GM12801 (cell line): ENCODE measurements around the gene PUM2.

Experiments used
- TF ChIP-seq, protein P1 (sequence below): IDR thresholded peaks from one replicate; pipeline ENCODE4 v1.5.1; 2011; ENCODE audit warnings: control low read depth; ENCODE audit not compliant: insufficient read length; ENCODE audit errors: extremely low read depth

Gene PUM2

DNA sequence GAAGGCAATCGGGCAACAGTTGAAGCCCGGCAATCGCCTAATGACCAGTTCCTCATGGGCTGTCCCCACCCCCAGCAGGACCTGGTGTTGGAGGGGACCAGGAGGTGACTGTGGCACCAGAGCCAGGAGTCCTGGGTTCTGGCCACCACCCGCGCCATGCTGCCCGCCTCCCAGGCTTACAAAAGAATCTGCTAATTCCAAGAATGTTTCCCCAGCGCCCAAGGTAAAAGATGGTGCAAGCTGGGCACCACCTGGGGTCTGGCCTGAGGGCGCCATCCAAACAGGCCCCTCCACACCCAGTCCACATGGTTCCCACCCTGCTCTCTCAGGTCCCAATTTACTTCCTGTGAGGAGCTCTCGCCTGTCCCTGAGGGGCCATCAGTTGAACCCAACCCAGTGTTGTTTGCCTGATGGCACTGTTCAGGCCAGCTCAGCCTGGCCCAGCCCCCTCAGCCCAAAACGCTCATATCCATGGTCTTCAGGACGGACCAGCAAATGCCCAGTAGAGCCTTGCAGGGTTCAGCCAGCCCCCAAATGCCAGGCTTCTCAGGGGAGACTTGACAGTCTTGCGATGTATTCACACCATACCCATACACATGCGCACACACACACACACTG, 130.8 kb downstream of the PUM2 start:
- TF ChIP-seq, protein P1, sequence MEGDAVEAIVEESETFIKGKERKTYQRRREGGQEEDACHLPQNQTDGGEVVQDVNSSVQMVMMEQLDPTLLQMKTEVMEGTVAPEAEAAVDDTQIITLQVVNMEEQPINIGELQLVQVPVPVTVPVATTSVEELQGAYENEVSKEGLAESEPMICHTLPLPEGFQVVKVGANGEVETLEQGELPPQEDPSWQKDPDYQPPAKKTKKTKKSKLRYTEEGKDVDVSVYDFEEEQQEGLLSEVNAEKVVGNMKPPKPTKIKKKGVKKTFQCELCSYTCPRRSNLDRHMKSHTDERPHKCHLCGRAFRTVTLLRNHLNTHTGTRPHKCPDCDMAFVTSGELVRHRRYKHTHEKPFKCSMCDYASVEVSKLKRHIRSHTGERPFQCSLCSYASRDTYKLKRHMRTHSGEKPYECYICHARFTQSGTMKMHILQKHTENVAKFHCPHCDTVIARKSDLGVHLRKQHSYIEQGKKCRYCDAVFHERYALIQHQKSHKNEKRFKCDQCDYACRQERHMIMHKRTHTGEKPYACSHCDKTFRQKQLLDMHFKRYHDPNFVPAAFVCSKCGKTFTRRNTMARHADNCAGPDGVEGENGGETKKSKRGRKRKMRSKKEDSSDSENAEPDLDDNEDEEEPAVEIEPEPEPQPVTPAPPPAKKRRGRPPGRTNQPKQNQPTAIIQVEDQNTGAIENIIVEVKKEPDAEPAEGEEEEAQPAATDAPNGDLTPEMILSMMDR: no peak

DNA sequence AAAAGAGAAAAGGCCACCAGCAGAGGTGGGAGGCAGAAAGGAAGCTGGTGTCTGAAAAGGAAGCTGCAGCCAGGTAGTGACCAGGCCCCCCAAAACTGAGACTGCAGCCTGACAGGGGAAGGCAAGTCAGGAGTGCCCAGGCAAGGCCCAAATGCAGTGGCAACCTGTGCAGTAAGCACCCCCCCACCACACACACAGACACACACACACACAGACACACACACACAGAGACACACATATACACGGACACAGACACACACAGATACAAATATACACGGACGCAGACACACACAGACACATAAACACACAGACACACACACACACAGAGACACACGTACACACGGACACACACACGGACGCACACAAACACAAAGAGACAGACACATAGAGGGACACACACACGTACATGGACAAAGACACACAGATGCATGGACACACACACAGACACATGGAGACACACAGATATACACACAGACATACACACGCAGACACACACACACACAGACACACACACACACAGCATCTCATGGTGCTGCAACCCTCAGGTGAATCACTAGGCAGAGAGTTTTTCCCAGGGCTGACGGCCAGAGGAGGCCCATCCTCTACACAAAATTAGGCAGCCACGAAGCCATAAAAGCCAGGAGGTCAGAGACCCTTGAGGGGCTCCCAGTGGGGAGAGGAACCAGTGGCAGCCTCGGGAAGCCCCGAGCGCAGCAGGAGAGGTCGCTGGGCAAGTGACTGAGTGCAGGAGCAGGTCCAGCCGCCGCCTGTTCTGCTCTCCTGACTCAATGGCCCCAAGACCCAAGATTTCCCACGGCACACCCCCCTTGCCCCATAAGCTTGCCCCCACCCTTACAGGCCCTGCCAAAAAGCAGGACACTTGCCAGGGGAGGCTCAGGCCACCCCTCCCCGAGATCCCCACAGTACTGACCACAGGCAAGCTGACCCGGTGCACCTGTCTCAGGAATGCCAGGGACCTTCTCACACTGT, 132.0 kb downstream of the PUM2 start:
- TF ChIP-seq, protein P1: no peak

DNA sequence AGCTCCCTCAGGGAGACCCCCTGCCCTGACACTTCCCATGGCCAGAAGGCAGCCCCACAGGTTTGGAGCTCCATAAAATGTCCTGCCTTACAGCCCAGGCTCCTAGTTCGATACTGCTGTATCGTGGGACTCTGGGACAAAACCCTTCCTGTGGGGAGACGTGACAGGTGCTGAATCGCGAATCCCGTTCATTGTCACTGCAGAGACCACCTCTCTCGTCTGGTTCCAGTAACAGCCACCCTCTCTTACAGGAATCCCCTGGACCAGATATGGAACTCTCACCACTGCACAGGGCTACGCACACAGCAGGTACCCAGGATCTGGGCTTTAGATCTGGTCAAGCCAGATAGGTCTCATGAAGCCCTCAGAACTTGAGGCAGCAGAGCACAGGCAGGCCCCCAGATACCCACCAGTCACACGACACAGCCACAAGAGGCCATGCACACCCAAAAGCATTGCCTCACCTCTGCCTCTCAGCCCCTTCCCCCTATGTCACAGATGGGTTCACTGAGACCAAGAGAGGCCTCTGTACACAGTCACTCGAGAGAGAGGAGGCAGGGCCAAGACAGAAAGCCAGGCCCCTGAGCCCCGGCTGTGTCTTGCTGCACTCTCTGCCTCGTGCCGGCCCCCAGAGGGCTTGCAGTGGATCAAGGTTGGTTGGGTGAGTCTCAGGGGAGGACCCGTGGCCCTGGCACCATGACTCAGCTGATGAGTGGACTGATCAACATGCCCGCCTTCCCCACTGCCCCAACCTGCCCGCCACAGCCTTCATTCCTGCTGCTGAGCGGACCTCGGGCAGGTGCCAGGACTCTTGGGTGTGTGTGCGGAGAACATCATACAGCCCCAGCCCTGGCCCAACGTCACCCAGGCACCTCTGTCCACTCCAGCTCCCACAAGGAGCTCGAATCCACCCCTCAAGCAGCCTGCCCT, 133.3 kb downstream of the PUM2 start:
- TF ChIP-seq, protein P1: no peak

DNA sequence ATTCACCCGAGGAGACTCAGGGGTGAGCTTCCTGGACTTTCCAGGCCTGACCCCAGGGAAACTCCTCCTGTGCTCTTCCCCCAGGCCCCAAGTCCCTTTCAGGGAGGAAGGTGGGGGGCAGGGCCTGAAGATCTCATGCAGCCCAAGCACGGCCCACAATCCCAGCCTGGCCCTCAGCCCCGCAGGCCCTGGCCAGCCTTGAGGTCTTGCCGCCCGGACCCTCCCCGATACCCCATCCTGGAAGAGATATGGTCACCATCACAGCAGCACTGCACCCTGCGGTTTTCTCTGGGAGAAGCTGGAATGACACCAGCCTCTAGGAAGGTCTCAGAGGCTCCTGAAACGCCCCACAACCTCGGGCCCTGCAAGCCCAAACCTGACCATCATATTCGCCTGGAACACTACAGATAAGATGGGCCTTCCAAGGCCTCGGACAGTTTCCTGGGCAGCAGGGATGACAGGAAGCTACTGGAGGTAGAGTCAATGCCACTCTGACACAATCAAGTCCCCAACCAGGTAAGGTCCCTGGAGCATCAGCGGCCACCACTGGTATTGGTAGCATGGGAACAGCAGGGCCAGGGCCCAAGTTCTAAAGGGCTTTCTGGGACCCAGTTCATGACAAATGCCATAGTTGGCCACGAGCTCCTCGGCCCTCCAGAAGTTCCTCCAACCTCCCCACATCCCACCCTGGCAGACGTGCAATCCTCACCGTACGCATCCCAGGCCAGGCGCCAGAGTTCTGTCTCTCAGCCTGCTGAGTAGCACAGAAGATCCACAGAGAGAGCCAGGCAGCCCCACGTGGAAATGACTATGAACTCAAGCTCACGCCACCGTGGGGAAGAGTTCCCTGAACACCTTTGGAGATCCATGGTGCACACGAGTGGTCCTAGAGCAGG, 134.3 kb downstream of the PUM2 start:
- TF ChIP-seq, protein P1: no peak

DNA sequence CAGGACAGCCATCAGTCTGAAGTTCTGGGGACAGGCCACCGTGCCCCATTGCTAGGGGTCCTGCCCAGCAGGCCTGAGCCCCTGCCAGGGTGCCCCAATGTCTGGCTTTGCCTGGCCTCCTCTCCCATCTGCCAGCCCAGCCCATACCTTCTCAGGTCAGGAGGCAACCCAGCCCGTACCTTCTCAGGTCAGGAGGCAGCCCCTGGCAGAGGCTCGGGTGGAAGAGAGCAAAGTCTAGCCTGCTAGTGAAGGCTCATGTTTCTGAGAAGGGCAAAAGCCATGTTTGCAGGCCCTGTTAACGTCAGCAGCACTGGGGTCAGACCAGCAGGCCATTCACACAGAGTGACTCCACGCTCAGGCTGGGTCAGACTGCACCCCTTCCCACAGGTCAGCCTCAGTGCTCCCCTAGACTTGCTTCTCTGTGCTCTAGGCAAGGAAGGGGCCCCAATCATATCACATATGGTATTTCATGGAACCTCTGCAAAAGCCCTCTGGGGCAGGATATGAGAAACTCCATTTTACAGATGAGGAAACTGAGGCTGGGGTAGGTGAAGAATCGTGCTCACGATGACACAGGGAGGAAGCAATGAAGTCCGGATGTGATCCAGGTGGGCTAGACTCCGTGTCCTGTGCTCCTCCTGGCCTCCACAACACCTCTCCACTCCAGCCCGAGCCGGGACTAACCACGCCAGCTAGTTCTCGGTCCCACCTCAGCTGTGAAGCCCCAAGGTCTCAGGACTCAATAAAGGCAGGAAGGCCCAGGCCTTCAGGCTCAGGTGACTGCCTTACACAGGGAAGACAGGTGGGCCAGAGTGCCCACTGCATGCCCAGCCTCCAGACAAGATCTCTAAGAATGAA, 135.2 kb downstream of the PUM2 start:
- TF ChIP-seq, protein P1: no peak

DNA sequence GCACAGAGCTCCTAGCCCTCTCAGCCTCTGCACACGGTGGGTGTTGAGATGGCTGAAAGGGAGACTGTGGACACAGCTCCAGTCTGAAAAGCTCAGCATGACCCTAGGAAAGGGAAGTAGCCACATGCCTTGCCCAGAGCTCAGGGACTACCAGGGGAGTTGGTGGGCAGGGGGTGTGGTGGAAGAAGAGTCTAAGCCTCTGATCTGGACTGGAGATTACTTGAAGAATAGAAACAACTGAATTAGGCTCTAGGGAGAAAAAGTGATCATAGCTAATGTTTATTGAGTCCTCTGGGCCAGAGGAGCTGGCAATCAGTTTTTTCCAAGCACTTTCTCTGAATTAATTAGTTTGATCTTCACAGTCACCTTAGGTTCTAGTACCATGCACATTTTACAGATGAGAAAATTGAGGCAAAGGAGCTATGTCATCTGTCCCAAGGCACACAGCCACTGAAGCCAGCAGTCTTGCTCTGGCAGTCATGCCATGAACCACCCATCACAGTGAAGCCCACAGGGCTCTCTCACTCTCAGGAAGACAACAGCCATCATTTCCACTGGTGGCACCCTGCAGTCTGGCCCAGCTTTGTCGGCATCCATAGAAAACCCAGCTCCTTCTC, 136.0 kb downstream of the PUM2 start:
- TF ChIP-seq, protein P1: no peak
